Tibial nerve (tissue), 4 donors: Measurements from ENCODE around the gene BBC3.

ENCODE experiments used
- EP300 ChIP-seq, 2 donors: sonication (generic); formaldehyde crosslinking; IDR thresholded peaks; one replicate each; pipeline ENCODE4 v1.6.1; 2017; ENCODE audit warnings: antibody characterized with exemption in 2 of 2, mild to moderate bottlenecking in 1 of 2
- POLR2A ChIP-seq, 2 donors: fragments of 450-650 bp; IDR thresholded peaks; one replicate each; pipeline ENCODE4 v1.6.1; 2017; ENCODE audit warnings: antibody characterized with exemption in 2 of 2, mild to moderate bottlenecking in 2 of 2, moderate library complexity in 2 of 2
- TF ChIP-seq, protein P1 (sequence below), 5 experiments: fragments of 200-600 bp in 3 of 5; fragments of 450-650 bp in 2 of 5; sonication (generic) in 3 of 5; IDR thresholded peaks; one replicate each; pipeline ENCODE4 v1.5.1; 2016 to 2019; ENCODE audit warnings: antibody characterized with exemption in 5 of 5, mild to moderate bottlenecking in 3 of 5, moderate library complexity in 2 of 5

DNA sequence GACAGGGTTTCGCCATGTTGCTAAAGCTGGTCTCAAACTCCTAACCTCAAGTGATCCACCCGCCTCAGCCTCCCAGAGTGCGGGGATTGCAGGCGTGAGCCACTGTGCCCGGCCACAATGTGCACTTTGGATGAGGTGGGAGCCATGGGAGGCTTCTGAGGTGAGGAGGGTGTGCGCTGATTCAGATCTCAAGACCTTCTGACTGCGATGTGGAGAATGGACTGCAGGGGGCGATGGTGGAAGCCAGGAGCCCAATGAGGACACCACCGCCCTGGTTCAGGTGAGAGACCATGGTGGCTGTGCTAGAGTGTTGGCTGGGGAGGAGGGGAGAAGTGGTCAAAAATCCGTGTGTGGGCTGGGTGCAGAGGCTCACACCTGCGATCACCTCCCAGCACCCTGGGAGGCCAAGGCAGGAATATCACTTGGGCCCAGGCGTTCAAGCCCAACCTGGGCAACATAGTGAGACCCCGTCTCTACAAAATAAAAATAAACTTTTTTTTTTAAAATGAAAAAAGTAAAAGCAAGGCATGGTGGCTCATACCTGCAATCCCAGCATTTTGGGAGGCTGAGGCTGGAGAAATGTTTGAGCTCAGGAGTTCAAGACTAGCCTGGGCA lies 49.3 kb upstream of the BBC3 start:
- TF ChIP-seq, protein P1, sequence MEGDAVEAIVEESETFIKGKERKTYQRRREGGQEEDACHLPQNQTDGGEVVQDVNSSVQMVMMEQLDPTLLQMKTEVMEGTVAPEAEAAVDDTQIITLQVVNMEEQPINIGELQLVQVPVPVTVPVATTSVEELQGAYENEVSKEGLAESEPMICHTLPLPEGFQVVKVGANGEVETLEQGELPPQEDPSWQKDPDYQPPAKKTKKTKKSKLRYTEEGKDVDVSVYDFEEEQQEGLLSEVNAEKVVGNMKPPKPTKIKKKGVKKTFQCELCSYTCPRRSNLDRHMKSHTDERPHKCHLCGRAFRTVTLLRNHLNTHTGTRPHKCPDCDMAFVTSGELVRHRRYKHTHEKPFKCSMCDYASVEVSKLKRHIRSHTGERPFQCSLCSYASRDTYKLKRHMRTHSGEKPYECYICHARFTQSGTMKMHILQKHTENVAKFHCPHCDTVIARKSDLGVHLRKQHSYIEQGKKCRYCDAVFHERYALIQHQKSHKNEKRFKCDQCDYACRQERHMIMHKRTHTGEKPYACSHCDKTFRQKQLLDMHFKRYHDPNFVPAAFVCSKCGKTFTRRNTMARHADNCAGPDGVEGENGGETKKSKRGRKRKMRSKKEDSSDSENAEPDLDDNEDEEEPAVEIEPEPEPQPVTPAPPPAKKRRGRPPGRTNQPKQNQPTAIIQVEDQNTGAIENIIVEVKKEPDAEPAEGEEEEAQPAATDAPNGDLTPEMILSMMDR (IDR thresholded peaks at IDR 0.05) = peak in 2 of 5 experiments; percentile 16 to 37
- no peak for TF ChIP-seq POLR2A (IDR thresholded peaks at IDR 0.05)
- TF ChIP-seq EP300 (IDR thresholded peaks at IDR 0.05) = no peak
